ENCODE data around the gene ZDHHC19. TPM values are rescaled to one million over a fixed set of nuclear protein-coding genes. Genes with fewer than 3 reads are reported as not detected.

ZDHHC19 gene
- total and polyA plus RNA-seq, 2 experiments from 2014 or later = 1.3 to 15.7 TPM

- Histone ChIP-seq H3F3A (replicated peaks; ENCODE audit: low read depth) (0 out of 2 replicates have a peak, but pooled peaks cover 3% of the 10 kb centered on the region), H3K79me2 (replicated peaks; ENCODE audit: insufficient read depth) (no peaks in the 10 kb centered on the region), H3K27ac (ENCODE audit: low read depth) (peak overlapping the region; percentile 34; the same call in 1 of the 2 replicates), H3K9me2 (ENCODE audit: insufficient read depth) (no peaks in the 10 kb centered on the region), H3K4me2 (no peak overlapping the region), H4K20me1 (replicated peaks; ENCODE audit: insufficient read depth) (0 out of 2 replicates have a peak, but pooled peaks cover 5% of the 10 kb centered on the region), H3K27me3 (ENCODE audit: insufficient read depth) (no peaks in the 10 kb centered on the region), H3K36me3 (ENCODE audit: insufficient read depth) (no peaks in the 10 kb centered on the region; the same call in 1 of the 2 replicates), H3K4me3 (no peak overlapping the region), H3K4me1 (ENCODE audit: insufficient read depth) (peaks cover 9% of the 10 kb centered on the region; the same call in 1 of the 2 replicates), H2AFZ (no peak overlapping the region)
- peak; percentile 62 for ATAC-seq
- peaks cover 6% of the 10 kb centered on the region; the same call in 1 of the 3 replicates for H3K9me3 Mint-ChIP-seq
- no peak for DNase-seq (ENCODE audit: low spot score)
- H3K36me3 Mint-ChIP-seq (ENCODE audit: low read depth) = peaks cover 30% of the 10 kb centered on the region
- peak overlapping the region; percentile 32; the same call in 1 of the 2 replicates for H3K27ac Mint-ChIP-seq
- no peaks in the 10 kb centered on the region for H3K27me3 Mint-ChIP-seq (ENCODE audit: insufficient read depth, low read depth, poor library complexity)
- peaks cover 9% of the 10 kb centered on the region; the same call in 1 of the 3 replicates for H3K4me1 Mint-ChIP-seq
- H3K4me3 Mint-ChIP-seq = no peak overlapping the region
- TF ChIP-seq ZNF331 (CRISPR knock-in tag; IDR thresholded peaks at IDR 0.05; ENCODE audit: low read depth) (no peak), STAT1 (IDR thresholded peaks at IDR 0.05; ENCODE audit: unreplicated experiment) (no peak), EZH2 (IDR thresholded peaks at IDR 0.05; ENCODE audit: low read depth, unreplicated experiment) (no peak), EZH2phosphoT487 (IDR thresholded peaks at IDR 0.05; ENCODE audit: unreplicated experiment) (no peak), NANOG (IDR thresholded peaks at IDR 0.05; ENCODE audit: borderline replicate concordance) (no peak)
Measured at GRCh38 chr3:196238612-196239560, 27.7 kb upstream of the ZDHHC19 start.

DNA sequence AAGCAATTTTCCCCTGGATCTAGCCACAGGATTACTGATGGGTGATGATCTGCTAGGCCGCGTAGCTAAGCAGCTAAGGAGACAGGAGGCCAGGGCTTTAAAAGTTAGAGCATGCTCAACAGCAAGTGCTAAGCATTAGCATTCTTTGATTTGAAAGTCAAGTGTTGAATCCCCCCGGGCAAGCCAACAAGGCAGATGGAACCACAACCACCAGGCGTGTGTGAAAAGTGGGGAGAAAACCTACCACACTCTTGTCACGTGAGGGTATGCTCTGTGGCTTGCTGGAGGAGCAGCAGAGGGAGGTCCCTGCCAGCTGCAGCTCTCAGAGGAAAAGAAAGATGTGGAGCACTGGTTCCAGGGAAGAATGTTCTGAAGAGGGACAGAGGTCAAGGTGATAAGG, 26.0 kb upstream of the ZDHHC19 start:
- Mint-ChIP-seq H3K36me3 (ENCODE audit: low read depth) (peaks cover 17% of the 10 kb centered on the region), H3K9me3 (no peaks in the 10 kb centered on the region), H3K27me3 (ENCODE audit: insufficient read depth, low read depth, poor library complexity) (no peaks in the 10 kb centered on the region), H3K4me1 (peaks cover 9% of the 10 kb centered on the region; the same call in 1 of the 3 replicates), H3K4me3 (no peak overlapping the region), H3K27ac (no peak overlapping the region)
- no peak overlapping the region for H3K4me2 ChIP-seq
- no peak for ATAC-seq
- H3K4me3 ChIP-seq = no peak overlapping the region
- H3K27me3 ChIP-seq (ENCODE audit: insufficient read depth) = no peaks in the 10 kb centered on the region
- H3K79me2 ChIP-seq (replicated peaks; ENCODE audit: insufficient read depth) = no peaks in the 10 kb centered on the region
- DNase-seq (ENCODE audit: low spot score) = no peak
- H3K9me2 ChIP-seq (ENCODE audit: insufficient read depth) = no peaks in the 10 kb centered on the region
- H3K36me3 ChIP-seq (ENCODE audit: insufficient read depth) = no peaks in the 10 kb centered on the region; the same call in 1 of the 2 replicates
- no peak overlapping the region for H2AFZ ChIP-seq
- H4K20me1 ChIP-seq (replicated peaks; ENCODE audit: insufficient read depth) = 0 out of 2 replicates have a peak, but pooled peaks cover 5% of the 10 kb centered on the region
- H3K4me1 ChIP-seq (ENCODE audit: insufficient read depth) = peaks cover 9% of the 10 kb centered on the region; the same call in 1 of the 2 replicates
- 0 out of 2 replicates have a peak, but pooled peaks cover 3% of the 10 kb centered on the region for H3F3A ChIP-seq (replicated peaks; ENCODE audit: low read depth)
- no peak overlapping the region for H3K27ac ChIP-seq (ENCODE audit: low read depth)
- TF ChIP-seq, protein P1, sequence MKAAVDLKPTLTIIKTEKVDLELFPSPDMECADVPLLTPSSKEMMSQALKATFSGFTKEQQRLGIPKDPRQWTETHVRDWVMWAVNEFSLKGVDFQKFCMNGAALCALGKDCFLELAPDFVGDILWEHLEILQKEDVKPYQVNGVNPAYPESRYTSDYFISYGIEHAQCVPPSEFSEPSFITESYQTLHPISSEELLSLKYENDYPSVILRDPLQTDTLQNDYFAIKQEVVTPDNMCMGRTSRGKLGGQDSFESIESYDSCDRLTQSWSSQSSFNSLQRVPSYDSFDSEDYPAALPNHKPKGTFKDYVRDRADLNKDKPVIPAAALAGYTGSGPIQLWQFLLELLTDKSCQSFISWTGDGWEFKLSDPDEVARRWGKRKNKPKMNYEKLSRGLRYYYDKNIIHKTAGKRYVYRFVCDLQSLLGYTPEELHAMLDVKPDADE (IDR thresholded peaks at IDR 0.05) = no peak
- no peak for TF ChIP-seq ZNF462 (CRISPR knock-in tag; IDR thresholded peaks at IDR 0.05)
- TF ChIP-seq EZH2phosphoT487 (IDR thresholded peaks at IDR 0.05; ENCODE audit: unreplicated experiment) = no peak
- TF ChIP-seq ZNF114 (CRISPR knock-in tag; IDR thresholded peaks at IDR 0.05) = no peak
- TF ChIP-seq ZNF331 (CRISPR knock-in tag; IDR thresholded peaks at IDR 0.05; ENCODE audit: low read depth) = no peak
- no peak for TF ChIP-seq NANOG (IDR thresholded peaks at IDR 0.05; ENCODE audit: borderline replicate concordance)
